GM23338 (cell line): ENCODE data around the gene GPD1L. TPM values are rescaled to one million over a fixed set of nuclear protein-coding genes. Genes with fewer than 3 reads are reported as not detected.
A peak's percentile ranks its signal among the peaks of the same experiment; 100 is the strongest.

Source experiments
- ATAC-seq: fragments of 200-7000 bp; cut with Tn5 transposase; 3 replicates; pipeline ENCODE4 v1.9.1; 2020
- DNase-seq: peaks from one replicate; pipeline ENCODE4 v3.0.0-alpha.2; 2015; ENCODE audit warnings: low spot score
- H2AFZ ChIP-seq: fragments of 200-600 bp; sonication (generic); 2 replicates; pipeline ENCODE4 v1.8.0; 2016; ENCODE audit warnings: antibody characterized with exemption, mild to moderate bottlenecking, moderate library complexity
- H3F3A ChIP-seq: fragments of 200-600 bp; sonication (generic); replicated peaks from 2 replicates; pipeline ENCODE4 v1.8.0; 2017; ENCODE audit warnings: antibody characterized with exemption, mixed run types, low read depth
- H3K27ac ChIP-seq: fragments of 200-600 bp; sonication (generic); 2 replicates; pipeline ENCODE4 v1.6.1; 2016; ENCODE audit warnings: low read depth
- H3K27me3 ChIP-seq: fragments of 200-600 bp; sonication (generic); 2 replicates; pipeline ENCODE4 v1.8.0; 2016; ENCODE audit warnings: mild to moderate bottlenecking, mixed run types, moderate library complexity; ENCODE audit not compliant: insufficient read depth
- H3K36me3 ChIP-seq: fragments of 200-600 bp; sonication (generic); 2 replicates; pipeline ENCODE4 v1.8.0; 2016; ENCODE audit warnings: mild to moderate bottlenecking; ENCODE audit not compliant: insufficient read depth
- H3K4me1 ChIP-seq: fragments of 200-600 bp; sonication (generic); 2 replicates; pipeline ENCODE4 v1.8.0; 2016; ENCODE audit warnings: mild to moderate bottlenecking, moderate library complexity; ENCODE audit not compliant: insufficient read depth
- H3K4me2 ChIP-seq: fragments of 200-600 bp; sonication (generic); 2 replicates; pipeline ENCODE4 v1.7.1; 2017; ENCODE audit warnings: mixed run types
- H3K4me3 ChIP-seq: fragments of 200-600 bp; sonication (generic); 2 replicates; pipeline ENCODE4 v1.6.1; 2016; ENCODE audit warnings: mixed run types
- H3K79me2 ChIP-seq: fragments of 200-600 bp; sonication (generic); replicated peaks from 2 replicates; pipeline ENCODE4 v1.8.0; 2017; ENCODE audit warnings: mild to moderate bottlenecking; ENCODE audit not compliant: insufficient read depth
- H3K9me2 ChIP-seq: fragments of 200-600 bp; sonication (generic); 2 replicates; pipeline ENCODE4 v1.8.0; 2017; ENCODE audit not compliant: insufficient read depth
- H4K20me1 ChIP-seq: fragments of 200-600 bp; sonication (generic); replicated peaks from 2 replicates; pipeline ENCODE4 v1.8.0; 2017; ENCODE audit warnings: mild to moderate bottlenecking; ENCODE audit not compliant: insufficient read depth
- H3K27ac Mint-ChIP-seq: 2 replicates; pipeline ENCODE4 v1.8.0; 2020; ENCODE audit warnings: inconsistent platforms, mild to moderate bottlenecking, moderate library complexity, mixed read lengths
- H3K27me3 Mint-ChIP-seq: 3 replicates; pipeline ENCODE4 v1.8.0; 2022; ENCODE audit warnings: low read depth, mild to moderate bottlenecking, moderate library complexity, mixed read lengths, inconsistent platforms; ENCODE audit not compliant: insufficient read depth, poor library complexity
- H3K36me3 Mint-ChIP-seq: 3 replicates; pipeline ENCODE4 v1.8.0; 2021; ENCODE audit warnings: low read depth, mild to moderate bottlenecking, inconsistent platforms, moderate library complexity, mixed read lengths
- H3K4me1 Mint-ChIP-seq: 3 replicates; pipeline ENCODE4 v1.8.0; 2020; ENCODE audit warnings: mild to moderate bottlenecking, inconsistent platforms, mixed read lengths
- H3K4me3 Mint-ChIP-seq: 3 replicates; pipeline ENCODE4 v1.8.0; 2021; ENCODE audit warnings: moderate library complexity, mild to moderate bottlenecking, inconsistent platforms, mixed read lengths
- H3K9me3 Mint-ChIP-seq: 3 replicates; pipeline ENCODE4 v1.8.0; 2020; ENCODE audit warnings: moderate library complexity, mild to moderate bottlenecking, inconsistent platforms, mixed read lengths
- CREB1 ChIP-seq: fragments of 250-450 bp; sonication (Bioruptor Pico); IDR thresholded peaks from 2 replicates; pipeline ENCODE4 v1.5.0; 2020; ENCODE audit warnings: low read depth, mild to moderate bottlenecking, moderate library complexity
- EZH2phosphoT487 ChIP-seq: fragments of 200-600 bp; sonication (generic); IDR thresholded peaks from one replicate; pipeline ENCODE4 v1.8.1; 2018; ENCODE audit warnings: antibody characterized with exemption; ENCODE audit not compliant: unreplicated experiment
- JUNB ChIP-seq: IDR thresholded peaks from one replicate; pipeline ENCODE4 v1.6.1; 2016; ENCODE audit warnings: antibody characterized with exemption; ENCODE audit not compliant: unreplicated experiment
- NANOG ChIP-seq: IDR thresholded peaks from 2 replicates; pipeline ENCODE4 v1.6.1; 2016; ENCODE audit warnings: antibody characterized with exemption, borderline replicate concordance
- POLR2AphosphoS5 ChIP-seq: IDR thresholded peaks from 2 replicates; pipeline ENCODE4 v1.6.1; 2016; ENCODE audit warnings: antibody characterized with exemption, low read depth
- STAT1 ChIP-seq: IDR thresholded peaks from one replicate; pipeline ENCODE4 v1.6.1; 2016; ENCODE audit warnings: antibody characterized with exemption; ENCODE audit not compliant: unreplicated experiment
- ZNF331 ChIP-seq: fragments of 250-450 bp; sonication (Bioruptor Pico); IDR thresholded peaks from 2 replicates; pipeline ENCODE4 v1.5.0; 2020; ENCODE audit warnings: low read depth, mild to moderate bottlenecking, moderate library complexity
- polyA plus RNA-seq: library from polyadenylated mRNA; unstranded; fragments of >200 nt; fragmentation: Nextera tagmentation; extraction: Ambion mirVana; gene quantifications from 2 replicates; pipeline ENCODE4 v1.2.1, GENCODE V29; 2016
- total RNA-seq: library from RNA; depleted of rRNA; stranded (reverse); fragments of >200 nt; shearing (Covaris generic); gene quantifications from 2 replicates; pipeline ENCODE4 v1.2.3, GENCODE V29; 2014
- TF ChIP-seq, protein P1 (sequence below): IDR thresholded peaks from one replicate; pipeline ENCODE4 v1.6.1; 2018; ENCODE audit warnings: antibody characterized with exemption; ENCODE audit not compliant: unreplicated experiment
- TF ChIP-seq, protein P2 (sequence below): IDR thresholded peaks from 2 replicates; pipeline ENCODE4 v1.6.1; 2016; ENCODE audit warnings: antibody characterized with exemption

The GPD1L gene
- total and polyA plus RNA-seq, 2 experiments from 2014 or later: 2.0 to 6.4 TPM

DNA sequence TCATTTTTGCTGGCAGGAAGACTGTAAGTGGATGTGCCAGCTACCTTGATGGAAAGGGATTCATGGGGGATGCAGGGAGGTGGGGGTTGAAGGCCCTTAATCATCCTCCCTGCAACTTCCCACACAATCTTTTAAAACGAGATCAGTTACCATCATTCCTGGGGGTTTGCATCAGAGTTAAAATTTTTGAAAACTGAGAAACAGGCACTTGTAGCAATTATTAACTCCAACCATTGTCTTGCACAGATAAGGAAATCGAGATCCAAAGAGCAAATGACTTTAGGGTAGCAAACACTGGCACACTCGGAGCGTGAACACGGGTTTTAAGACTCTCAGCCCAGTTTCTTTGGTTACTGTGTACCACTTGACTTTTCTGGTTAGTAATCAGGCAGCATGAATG is 41.9 kb downstream of the GPD1L start:
- H2AFZ ChIP-seq: no peak overlapping the region
- no peaks in the 10 kb centered on the region for H3K27me3 ChIP-seq
- Mint-ChIP-seq H3K9me3 (no peaks in the 10 kb centered on the region), H3K4me3 (peak overlapping the region; percentile 13; the same call in 1 of the 3 replicates), H3K4me1 (peaks cover 25% of the 10 kb centered on the region), H3K36me3 (no peaks in the 10 kb centered on the region; the same call in 2 of the 3 replicates), H3K27ac (peak overlapping the region; percentile 64), H3K27me3 (peaks cover 10% of the 10 kb centered on the region)
- DNase-seq (no peak), ATAC-seq (no peak)
- H4K20me1 ChIP-seq: no peaks in the 10 kb centered on the region
- H3K36me3 ChIP-seq: no peaks in the 10 kb centered on the region
- H3K79me2 ChIP-seq: no peaks in the 10 kb centered on the region
- H3K4me3 ChIP-seq: no peak overlapping the region
- H3K4me2 ChIP-seq: peak overlapping the region; percentile 40; the same call in 1 of the 2 replicates
- no peaks in the 10 kb centered on the region for H3F3A ChIP-seq
- H3K4me1 ChIP-seq: peaks cover 26% of the 10 kb centered on the region
- no peak overlapping the region for H3K27ac ChIP-seq
- H3K9me2 ChIP-seq: no peaks in the 10 kb centered on the region
- TF ChIP-seq CREB1 (CRISPR knock-in tag) (no peak), POLR2AphosphoS5 (no peak), EZH2phosphoT487 (no peak), ZNF331 (CRISPR knock-in tag) (no peak), NANOG (no peak), STAT1 (no peak)
- TF ChIP-seq, protein P1, sequence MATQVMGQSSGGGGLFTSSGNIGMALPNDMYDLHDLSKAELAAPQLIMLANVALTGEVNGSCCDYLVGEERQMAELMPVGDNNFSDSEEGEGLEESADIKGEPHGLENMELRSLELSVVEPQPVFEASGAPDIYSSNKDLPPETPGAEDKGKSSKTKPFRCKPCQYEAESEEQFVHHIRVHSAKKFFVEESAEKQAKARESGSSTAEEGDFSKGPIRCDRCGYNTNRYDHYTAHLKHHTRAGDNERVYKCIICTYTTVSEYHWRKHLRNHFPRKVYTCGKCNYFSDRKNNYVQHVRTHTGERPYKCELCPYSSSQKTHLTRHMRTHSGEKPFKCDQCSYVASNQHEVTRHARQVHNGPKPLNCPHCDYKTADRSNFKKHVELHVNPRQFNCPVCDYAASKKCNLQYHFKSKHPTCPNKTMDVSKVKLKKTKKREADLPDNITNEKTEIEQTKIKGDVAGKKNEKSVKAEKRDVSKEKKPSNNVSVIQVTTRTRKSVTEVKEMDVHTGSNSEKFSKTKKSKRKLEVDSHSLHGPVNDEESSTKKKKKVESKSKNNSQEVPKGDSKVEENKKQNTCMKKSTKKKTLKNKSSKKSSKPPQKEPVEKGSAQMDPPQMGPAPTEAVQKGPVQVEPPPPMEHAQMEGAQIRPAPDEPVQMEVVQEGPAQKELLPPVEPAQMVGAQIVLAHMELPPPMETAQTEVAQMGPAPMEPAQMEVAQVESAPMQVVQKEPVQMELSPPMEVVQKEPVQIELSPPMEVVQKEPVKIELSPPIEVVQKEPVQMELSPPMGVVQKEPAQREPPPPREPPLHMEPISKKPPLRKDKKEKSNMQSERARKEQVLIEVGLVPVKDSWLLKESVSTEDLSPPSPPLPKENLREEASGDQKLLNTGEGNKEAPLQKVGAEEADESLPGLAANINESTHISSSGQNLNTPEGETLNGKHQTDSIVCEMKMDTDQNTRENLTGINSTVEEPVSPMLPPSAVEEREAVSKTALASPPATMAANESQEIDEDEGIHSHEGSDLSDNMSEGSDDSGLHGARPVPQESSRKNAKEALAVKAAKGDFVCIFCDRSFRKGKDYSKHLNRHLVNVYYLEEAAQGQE: no peak
- TF ChIP-seq, protein P2, sequence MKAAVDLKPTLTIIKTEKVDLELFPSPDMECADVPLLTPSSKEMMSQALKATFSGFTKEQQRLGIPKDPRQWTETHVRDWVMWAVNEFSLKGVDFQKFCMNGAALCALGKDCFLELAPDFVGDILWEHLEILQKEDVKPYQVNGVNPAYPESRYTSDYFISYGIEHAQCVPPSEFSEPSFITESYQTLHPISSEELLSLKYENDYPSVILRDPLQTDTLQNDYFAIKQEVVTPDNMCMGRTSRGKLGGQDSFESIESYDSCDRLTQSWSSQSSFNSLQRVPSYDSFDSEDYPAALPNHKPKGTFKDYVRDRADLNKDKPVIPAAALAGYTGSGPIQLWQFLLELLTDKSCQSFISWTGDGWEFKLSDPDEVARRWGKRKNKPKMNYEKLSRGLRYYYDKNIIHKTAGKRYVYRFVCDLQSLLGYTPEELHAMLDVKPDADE: no peak

DNA sequence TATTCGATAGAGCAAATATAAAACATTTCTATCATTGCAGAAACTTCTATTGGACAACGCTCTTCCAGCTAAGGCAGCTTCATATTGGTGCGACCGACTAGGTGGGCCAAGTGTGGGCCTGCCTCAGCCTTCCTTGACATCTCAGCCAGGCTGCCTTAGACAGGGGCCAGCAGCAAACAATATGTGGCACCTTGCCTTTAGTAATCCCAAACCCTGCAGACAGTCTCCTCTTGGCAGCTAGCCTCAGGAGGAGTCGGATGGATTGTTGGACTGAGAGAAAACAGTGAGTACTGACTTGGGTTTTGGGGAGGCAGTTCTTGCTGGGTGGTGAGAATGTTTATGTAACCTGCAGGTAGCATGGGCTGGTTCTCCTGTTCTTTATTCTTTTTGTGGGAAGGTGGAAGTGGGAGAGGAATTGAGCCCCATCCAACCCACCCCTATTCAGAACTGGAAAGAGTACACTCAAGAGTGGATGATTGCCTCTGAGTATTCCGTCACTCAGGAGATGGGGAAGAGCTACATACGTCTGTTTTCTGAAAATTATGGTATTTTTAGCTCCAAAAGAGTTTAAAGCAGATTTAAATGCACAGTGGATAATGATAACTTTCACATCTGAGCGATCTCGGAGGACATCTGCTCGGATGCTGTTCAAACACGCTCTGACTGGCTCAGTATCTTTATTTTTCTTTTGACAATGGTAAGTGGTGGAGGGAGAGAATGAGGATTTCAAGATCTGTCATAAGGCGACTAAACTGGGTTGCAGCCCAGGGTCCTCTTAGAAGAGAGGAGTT is 47.2 kb downstream of the GPD1L start:
- Histone ChIP-seq H4K20me1 (no peaks in the 10 kb centered on the region), H3K79me2 (no peaks in the 10 kb centered on the region), H3K4me2 (no peak overlapping the region), H3K4me1 (peaks cover 4% of the 10 kb centered on the region), H3K36me3 (no peaks in the 10 kb centered on the region), H2AFZ (no peak overlapping the region), H3F3A (no peaks in the 10 kb centered on the region), H3K27ac (no peak overlapping the region), H3K9me2 (no peaks in the 10 kb centered on the region), H3K27me3 (no peaks in the 10 kb centered on the region), H3K4me3 (no peak overlapping the region)
- no peaks in the 10 kb centered on the region for H3K9me3 Mint-ChIP-seq
- no peak for DNase-seq
- no peak for TF ChIP-seq JUNB
- no peak overlapping the region for H3K4me3 Mint-ChIP-seq
- no peak for ATAC-seq
- H3K27ac Mint-ChIP-seq: no peak overlapping the region
- H3K36me3 Mint-ChIP-seq: no peaks in the 10 kb centered on the region; the same call in 2 of the 3 replicates
- H3K4me1 Mint-ChIP-seq: peaks cover 18% of the 10 kb centered on the region
- peaks cover 3% of the 10 kb centered on the region for H3K27me3 Mint-ChIP-seq
